GM12864 (cell line): ENCODE results near the gene RFX4.

Source experiments
- DNase-seq: peaks from one replicate; pipeline ENCODE4 v3.0.0-alpha.2; 2011; ENCODE audit warnings: low read depth
- H3K4me3 ChIP-seq: 2 replicates; pipeline ENCODE4 v1.5.1; 2011; ENCODE audit warnings: mild to moderate bottlenecking, low read depth, low read length, control low read depth
- CTCF ChIP-seq: IDR thresholded peaks from 2 replicates; pipeline ENCODE4 v1.5.1; 2011; ENCODE audit warnings: low read depth, mild to moderate bottlenecking, moderate library complexity, low read length, control low read depth, inconsistent platforms; ENCODE audit errors: missing control alignments

The RFX4 gene

GRCh38 chr12:106747973-106748436 lies 165.2 kb downstream of the RFX4 start:
- no peak for TF ChIP-seq CTCF
- H3K4me3 ChIP-seq = no peak overlapping the region
- no peak for DNase-seq

GRCh38 chr12:106750524-106750923 lies 167.7 kb downstream of the RFX4 start:
- no peak overlapping the region for H3K4me3 ChIP-seq
- DNase-seq = no peak
- no peak for TF ChIP-seq CTCF

GRCh38 chr12:106753526-106753925 lies 170.7 kb downstream of the RFX4 start:
- TF ChIP-seq CTCF = no peak
- no peak overlapping the region for H3K4me3 ChIP-seq
- peak; percentile 78 for DNase-seq

GRCh38 chr12:106754331-106754730 lies 171.5 kb downstream of the RFX4 start:
- no peak for DNase-seq
- no peak overlapping the region for H3K4me3 ChIP-seq

GRCh38 chr12:106757623-106758348 lies 175.0 kb downstream of the RFX4 start:
- no peak for TF ChIP-seq CTCF
- no peak overlapping the region for H3K4me3 ChIP-seq
- no peak for DNase-seq

More at GRCh38 chr12:106754331-106754730, 171.5 kb downstream of the RFX4 start:
- no peak for TF ChIP-seq CTCF

- no peak for TF ChIP-seq CTCF
- no peak for DNase-seq
- no peak overlapping the region for H3K4me3 ChIP-seq
Observed at GRCh38 chr12:106758349-106759110, 175.7 kb downstream of the RFX4 start.
